GM23248 (cell line): ENCODE measurements around the gene LMOD1. TPM values are rescaled to one million over a fixed set of nuclear protein-coding genes. Genes with fewer than 3 reads are reported as not detected.
"Not testable (repeated sequence)": the region's sequence is repeated elsewhere in the genome, so short reads cannot be mapped to it uniquely, and the experiment has no call there.

Experiments
- DNase-seq: peaks from one replicate; pipeline ENCODE4 v3.0.0-alpha.2; 2015
- H2AFZ ChIP-seq: fragments of 200-600 bp; sonication (generic); 2 replicates; pipeline ENCODE4 v1.6.1; 2016; ENCODE audit warnings: antibody characterized with exemption
- H3F3A ChIP-seq: fragments of 200-600 bp; sonication (generic); 2 replicates; pipeline ENCODE4 v1.6.1; 2016; ENCODE audit warnings: mild to moderate bottlenecking, antibody characterized with exemption, mixed run types; ENCODE audit not compliant: insufficient read depth
- H3K27ac ChIP-seq: fragments of 200-600 bp; sonication (generic); 2 replicates; pipeline ENCODE4 v1.5.1; 2016; ENCODE audit warnings: mild to moderate bottlenecking
- H3K27me3 ChIP-seq: fragments of 200-600 bp; sonication (generic); replicated peaks from 2 replicates; pipeline ENCODE4 v1.6.1; 2016; ENCODE audit warnings: mild to moderate bottlenecking; ENCODE audit not compliant: insufficient read depth
- H3K36me3 ChIP-seq: fragments of 200-600 bp; sonication (generic); 2 replicates; pipeline ENCODE4 v1.6.1; 2016; ENCODE audit warnings: low read depth, mild to moderate bottlenecking
- H3K4me1 ChIP-seq: fragments of 200-600 bp; sonication (generic); 2 replicates; pipeline ENCODE4 v1.6.1; 2016; ENCODE audit warnings: mild to moderate bottlenecking; ENCODE audit not compliant: insufficient read depth
- H3K4me2 ChIP-seq: fragments of 200-600 bp; sonication (generic); one replicate; pipeline ENCODE4 v1.6.1; 2016; ENCODE audit warnings: mild to moderate bottlenecking; ENCODE audit not compliant: unreplicated experiment
- H3K4me3 ChIP-seq: fragments of 200-600 bp; sonication (generic); 2 replicates; pipeline ENCODE4 v1.5.1; 2016; ENCODE audit warnings: mild to moderate bottlenecking
- H3K79me2 ChIP-seq: fragments of 200-600 bp; sonication (generic); 2 replicates; pipeline ENCODE4 v1.6.1; 2016; ENCODE audit warnings: mild to moderate bottlenecking; ENCODE audit not compliant: insufficient read depth
- H3K9ac ChIP-seq: fragments of 200-600 bp; sonication (generic); 2 replicates; pipeline ENCODE4 v1.6.1; 2016; ENCODE audit warnings: mild to moderate bottlenecking
- H3K9me2 ChIP-seq: fragments of 200-600 bp; sonication (generic); 2 replicates; pipeline ENCODE4 v1.6.1; 2016; ENCODE audit warnings: mixed run types, mild to moderate bottlenecking, moderate library complexity; ENCODE audit not compliant: insufficient read depth
- H3K9me3 ChIP-seq: fragments of 200-600 bp; sonication (generic); one replicate; pipeline ENCODE4 v1.6.1; 2017; ENCODE audit warnings: low read depth
- H4K20me1 ChIP-seq: fragments of 200-600 bp; sonication (generic); 2 replicates; pipeline ENCODE4 v1.6.0; 2016; ENCODE audit not compliant: insufficient read depth
- EZH2 ChIP-seq: fragments of 200-600 bp; sonication (generic); IDR thresholded peaks from 2 replicates; pipeline ENCODE4 v1.6.1; 2018; ENCODE audit warnings: antibody characterized with exemption, mild to moderate bottlenecking; ENCODE audit not compliant: insufficient read depth, poor library complexity, severe bottlenecking
- EZH2phosphoT487 ChIP-seq: fragments of 200-600 bp; sonication (generic); IDR thresholded peaks from 2 replicates; pipeline ENCODE4 v1.6.1; 2018; ENCODE audit warnings: antibody characterized with exemption, moderate library complexity, mild to moderate bottlenecking, low read depth; ENCODE audit not compliant: insufficient read depth
- WGBS, 2 experiments: methylation state at CpG; one replicate each; pipeline ENCODE4 v1.1.6; 2015 to 2017; ENCODE audit warnings: low lambda C conversion rate in 2 of 2, low coverage in 1 of 2; ENCODE audit errors: missing lambda C conversion rate in 2 of 2; 5-methylcytosine and 5-hydroxymethylcytosine counted together
- in situ Hi-C: fragments of 300-500 bp; cut with MboI; formaldehyde crosslinking; loops from 2 replicates; pipeline ENCODE4 v1.15.0; 2020
- polyA plus RNA-seq: library from polyadenylated mRNA; unstranded; fragments of >200 nt; fragmentation: Nextera tagmentation; extraction: Ambion mirVana; gene quantifications from 2 replicates; pipeline ENCODE4 v1.2.1, GENCODE V29; 2016
- total RNA-seq: library from RNA; depleted of rRNA; stranded (reverse); fragments of >200 nt; shearing (Covaris generic); gene quantifications from 2 replicates; pipeline ENCODE4 v1.2.3, GENCODE V29; 2014

LMOD1 gene
- total and polyA plus RNA-seq, 2 experiments from 2014 or later: 6.1 to 7.8 TPM

- Histone ChIP-seq H4K20me1 (no peaks in the 10 kb centered on the region), H3K4me1 (peaks cover 37% of the 10 kb centered on the region), H3K27ac (peak overlapping the region; percentile 72), H3K9ac (peak overlapping the region; percentile 63), H3K79me2 (no peaks in the 10 kb centered on the region), H3F3A (peaks cover 32% of the 10 kb centered on the region), H2AFZ (peak overlapping the region; percentile 82), H3K27me3 (no peaks in the 10 kb centered on the region), H3K4me3 (peak overlapping the region; percentile 54; the same call in 1 of the 2 replicates), H3K9me3 (no peaks in the 10 kb centered on the region), H3K4me2 (peak overlapping the region; percentile 74), H3K9me2 (no peaks in the 10 kb centered on the region), H3K36me3 (no peaks in the 10 kb centered on the region)
- DNase-seq: no peak
- 74 to 75% methylated on average over 6 of the region's 6 CpGs for WGBS, 2 experiments
- TF ChIP-seq EZH2: no peak
- no peak for TF ChIP-seq EZH2phosphoT487
- in situ Hi-C loops: no loop called here
Observed at GRCh38 chr1:201905234-201905890, 41.0 kb downstream of the LMOD1 start.

- Histone ChIP-seq H3F3A (peaks cover 32% of the 10 kb centered on the region), H3K9ac (peak overlapping the region; percentile 63), H2AFZ (peak overlapping the region; percentile 82), H4K20me1 (no peaks in the 10 kb centered on the region), H3K4me1 (peaks cover 37% of the 10 kb centered on the region), H3K36me3 (no peaks in the 10 kb centered on the region), H3K27ac (peak overlapping the region; percentile 72), H3K27me3 (no peaks in the 10 kb centered on the region), H3K4me3 (peak overlapping the region; percentile 54), H3K4me2 (peak overlapping the region; percentile 74), H3K9me3 (no peaks in the 10 kb centered on the region), H3K9me2 (no peaks in the 10 kb centered on the region), H3K79me2 (no peaks in the 10 kb centered on the region)
- 1 to 3% methylated on average over 6 of the region's 6 CpGs for WGBS, 2 experiments
- TF ChIP-seq EZH2phosphoT487: no peak
- in situ Hi-C loops: no loop called here
- peak; percentile 86 for DNase-seq
Observed at GRCh38 chr1:201904579-201904978, 41.8 kb downstream of the LMOD1 start.

- Histone ChIP-seq H3F3A (peaks cover 32% of the 10 kb centered on the region), H3K4me3 (no peak overlapping the region), H2AFZ (peak overlapping the region; percentile 58; the same call in 1 of the 2 replicates), H4K20me1 (no peaks in the 10 kb centered on the region), H3K36me3 (no peaks in the 10 kb centered on the region), H3K27ac (peak overlapping the region; percentile 57), H3K9ac (no peak overlapping the region), H3K79me2 (no peaks in the 10 kb centered on the region), H3K4me2 (peak overlapping the region; percentile 51), H3K27me3 (no peaks in the 10 kb centered on the region), H3K9me2 (no peaks in the 10 kb centered on the region), H3K9me3 (no peaks in the 10 kb centered on the region), H3K4me1 (peaks cover 37% of the 10 kb centered on the region)
- TF ChIP-seq EZH2 (no peak), EZH2phosphoT487 (no peak)
- peak; percentile 75 for DNase-seq
- WGBS, 2 experiments: 48 to 61% methylated on average over 5 of the region's 5 CpGs
- in situ Hi-C loops: no loop called here
Observed at GRCh38 chr1:201903135-201903534, 43.2 kb downstream of the LMOD1 start.

- WGBS, 2 experiments: 43% methylated on average over 3 of the region's 3 CpGs
- Histone ChIP-seq H3K36me3 (no peaks in the 10 kb centered on the region), H3K4me2 (no peak overlapping the region), H3K9ac (no peak overlapping the region), H3K79me2 (no peaks in the 10 kb centered on the region), H3K9me2 (no peaks in the 10 kb centered on the region), H2AFZ (no peak overlapping the region), H3K27ac (no peak overlapping the region), H4K20me1 (no peaks in the 10 kb centered on the region), H3F3A (peaks cover 32% of the 10 kb centered on the region), H3K9me3 (no peaks in the 10 kb centered on the region), H3K4me3 (no peak overlapping the region), H3K4me1 (peaks cover 43% of the 10 kb centered on the region), H3K27me3 (no peaks in the 10 kb centered on the region)
- in situ Hi-C loops: no loop called here
- TF ChIP-seq EZH2phosphoT487 (no peak), EZH2 (no peak)
- peak; percentile 52 for DNase-seq
Observed at GRCh38 chr1:201902198-201902597, 44.1 kb downstream of the LMOD1 start.

- H3K4me3 ChIP-seq, DNase-seq, H2AFZ ChIP-seq, H3K36me3 ChIP-seq, H3K27me3 ChIP-seq, H3K9me3 ChIP-seq, H3K9me2 ChIP-seq, H3K4me2 ChIP-seq, H3K79me2 ChIP-seq, in situ Hi-C loops, H3K9ac ChIP-seq, H3K27ac ChIP-seq, H4K20me1 ChIP-seq: not testable (repeated sequence)
- H3F3A ChIP-seq: peaks cover 38% of the 10 kb centered on the region
- 89 to 91% methylated on average over 6 of the region's 6 CpGs for WGBS, 2 experiments
- peaks cover 44% of the 10 kb centered on the region for H3K4me1 ChIP-seq
Observed at GRCh38 chr1:201901036-201901435, 45.3 kb downstream of the LMOD1 start.
